Esophagus mucosa (tissue), 1 donor: ENCODE measurements around the gene FAM20A. TPM values are rescaled to one million over a fixed set of nuclear protein-coding genes. Genes with fewer than 3 reads are reported as not detected.
"Not testable (repeated sequence)": the region's sequence is repeated elsewhere in the genome, so short reads cannot be mapped to it uniquely, and the experiment has no call there.

Experiments used
- ATAC-seq: fragments of 200-7000 bp; cut with Tn5 transposase; one replicate; pipeline ENCODE4 v1.9.1; 2020
- total RNA-seq: library from RNA; stranded (reverse); gene quantifications from one replicate; pipeline ENCODE4 v1.2.4, GENCODE V29; 2023
- donor health status: DM: yes; HTN: yes; CAD: no.

Gene FAM20A
- total RNA-seq, 1 donor from 2014 or later: 13.6 TPM

DNA sequence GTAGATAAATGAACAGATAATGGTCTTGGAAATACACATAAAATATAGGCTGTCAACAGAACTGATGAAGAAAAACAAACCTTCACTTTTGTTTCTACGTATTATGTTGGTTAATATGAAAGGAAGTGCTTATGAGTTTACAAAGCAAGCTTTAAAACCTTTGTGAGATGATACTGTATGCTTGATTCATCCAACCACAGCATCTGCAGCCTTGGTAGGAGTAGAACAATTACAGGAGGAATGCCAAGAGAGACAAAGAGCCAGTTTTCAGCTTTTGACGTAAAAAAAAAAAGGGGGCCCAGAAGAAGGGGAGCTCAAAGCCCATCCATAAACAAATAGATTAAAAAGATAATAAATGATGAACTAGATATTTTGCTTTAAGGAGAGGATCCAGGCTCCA lies 13.3 kb downstream of the FAM20A start:
- no peak for ATAC-seq

DNA sequence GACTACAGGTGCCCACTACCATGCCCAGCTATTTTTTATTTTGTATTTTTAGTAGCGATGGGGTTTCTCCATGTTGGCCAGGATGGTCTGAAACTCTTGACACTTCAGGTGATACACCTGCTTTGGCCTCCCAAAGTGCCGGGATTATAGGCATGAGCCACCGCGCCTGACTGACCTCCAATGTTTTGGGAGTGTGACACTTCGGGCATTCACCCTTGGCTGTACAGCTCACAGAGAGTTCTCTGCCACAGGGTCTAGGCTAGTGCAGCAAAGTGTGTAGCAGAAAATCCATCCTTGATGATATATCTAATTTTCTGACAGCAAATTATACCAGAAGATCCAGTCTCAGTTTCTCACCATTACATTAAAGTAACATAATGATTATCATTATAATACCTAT lies 14.1 kb downstream of the FAM20A start:
- ATAC-seq: no peak

DNA sequence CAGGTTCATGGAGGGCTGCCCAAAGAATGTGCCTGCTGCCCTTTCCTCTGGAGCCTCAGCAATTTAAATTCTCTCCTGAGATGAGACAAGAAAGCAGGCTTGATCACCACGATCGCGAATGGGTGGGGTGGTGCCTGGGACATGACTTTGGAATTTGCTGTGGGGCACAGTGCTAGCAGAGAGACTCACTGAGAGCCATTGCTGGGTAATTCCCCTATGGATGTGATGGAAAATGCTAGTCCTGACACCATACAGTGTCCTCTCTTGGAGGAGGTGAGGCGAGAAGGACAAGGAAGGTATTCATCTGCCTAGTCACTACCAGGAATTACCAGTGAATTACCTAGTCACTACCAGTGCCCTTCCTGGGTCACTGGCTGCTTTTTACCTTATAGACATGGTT lies 15.5 kb downstream of the FAM20A start:
- ATAC-seq: peak; percentile 82

DNA sequence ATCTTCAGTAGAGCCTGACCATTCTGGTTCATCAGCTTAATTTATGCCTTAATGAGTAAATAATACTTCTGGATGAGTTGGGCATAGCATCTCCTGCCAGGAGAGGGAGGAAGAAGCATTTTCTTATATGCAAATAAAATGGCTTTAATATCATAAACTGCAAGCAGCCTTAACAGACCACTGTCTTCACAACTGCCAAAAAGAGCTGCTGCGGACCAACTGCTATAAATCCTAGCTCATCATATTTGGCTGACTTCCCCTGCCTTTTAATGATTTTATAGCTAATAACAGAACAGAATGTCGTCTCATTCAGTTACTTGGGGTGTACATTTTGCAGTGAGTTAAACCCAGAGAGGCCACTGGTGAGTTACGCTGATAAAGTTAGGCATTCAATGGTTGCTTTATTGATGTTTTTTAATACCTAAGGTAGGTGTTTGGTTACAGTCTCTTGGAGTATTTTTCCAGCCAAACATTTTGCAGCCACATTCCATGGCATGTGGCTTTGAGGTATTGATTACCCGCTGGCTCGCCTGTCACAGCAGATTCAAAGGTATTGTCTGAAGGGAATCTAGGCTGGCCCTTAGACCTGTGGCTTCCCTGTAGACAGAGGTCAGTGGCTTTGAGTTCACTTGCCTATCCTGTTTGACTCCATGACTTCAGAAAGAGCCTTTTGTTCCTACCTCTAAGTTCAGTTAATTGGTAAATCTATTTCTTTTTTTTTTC lies 16.4 kb downstream of the FAM20A start:
- ATAC-seq: no peak

DNA sequence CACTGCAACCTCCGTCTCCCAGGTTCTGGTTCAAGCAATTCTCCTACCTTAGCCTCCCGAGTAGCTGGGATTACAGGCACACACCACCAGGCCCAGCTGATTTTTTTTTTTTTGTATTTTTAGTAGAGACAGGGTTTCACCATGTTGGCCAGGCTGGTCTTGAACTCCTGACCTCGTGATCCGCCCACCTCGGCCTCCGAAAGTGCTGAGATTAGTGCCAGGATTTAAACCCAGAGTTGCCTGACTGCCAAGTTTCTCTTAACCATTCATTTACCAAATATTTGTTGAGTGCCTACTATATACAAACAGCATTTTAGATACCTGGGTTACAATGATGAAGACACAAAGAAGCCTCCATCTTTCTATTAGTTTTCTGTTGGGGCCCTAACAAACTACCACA lies 18.3 kb downstream of the FAM20A start:
- ATAC-seq: not testable (repeated sequence)

DNA sequence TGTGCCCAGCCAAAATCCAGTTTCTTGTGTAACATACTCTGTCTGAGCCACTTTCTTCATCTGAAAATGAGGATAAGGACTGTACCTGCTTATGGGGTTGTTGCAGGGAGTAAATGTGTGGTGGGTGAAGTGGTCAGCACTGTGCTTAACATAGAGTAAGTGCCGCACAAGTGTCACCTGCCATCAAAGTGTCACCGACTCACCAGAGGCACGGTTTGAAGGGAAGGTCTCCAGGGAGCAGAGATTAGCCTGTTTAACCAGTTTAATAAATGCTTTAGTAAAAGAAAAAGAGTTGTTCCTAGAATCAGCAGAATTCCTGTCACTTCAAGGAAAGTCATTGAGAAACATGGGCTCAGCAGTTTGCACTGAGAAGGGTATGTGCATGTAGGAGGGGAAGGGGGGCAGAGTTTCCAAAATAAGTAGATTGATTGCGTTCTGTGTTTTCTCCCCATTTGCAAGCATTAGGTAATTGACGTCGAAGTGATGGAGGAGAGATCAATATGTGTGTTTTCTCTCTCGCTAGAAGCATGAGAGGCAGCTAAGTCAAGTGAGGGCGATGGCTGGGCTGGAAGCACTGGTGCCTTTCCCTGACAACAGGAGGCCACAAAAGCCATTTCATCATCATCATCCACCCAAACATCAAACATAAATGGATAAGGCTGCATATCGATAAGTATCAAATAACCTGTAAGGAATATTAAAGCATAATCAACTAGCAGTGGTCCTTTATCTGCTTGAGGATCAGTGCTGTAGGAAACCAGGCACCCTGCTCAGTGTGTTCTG lies 19.1 kb downstream of the FAM20A start:
- ATAC-seq: no peak

DNA sequence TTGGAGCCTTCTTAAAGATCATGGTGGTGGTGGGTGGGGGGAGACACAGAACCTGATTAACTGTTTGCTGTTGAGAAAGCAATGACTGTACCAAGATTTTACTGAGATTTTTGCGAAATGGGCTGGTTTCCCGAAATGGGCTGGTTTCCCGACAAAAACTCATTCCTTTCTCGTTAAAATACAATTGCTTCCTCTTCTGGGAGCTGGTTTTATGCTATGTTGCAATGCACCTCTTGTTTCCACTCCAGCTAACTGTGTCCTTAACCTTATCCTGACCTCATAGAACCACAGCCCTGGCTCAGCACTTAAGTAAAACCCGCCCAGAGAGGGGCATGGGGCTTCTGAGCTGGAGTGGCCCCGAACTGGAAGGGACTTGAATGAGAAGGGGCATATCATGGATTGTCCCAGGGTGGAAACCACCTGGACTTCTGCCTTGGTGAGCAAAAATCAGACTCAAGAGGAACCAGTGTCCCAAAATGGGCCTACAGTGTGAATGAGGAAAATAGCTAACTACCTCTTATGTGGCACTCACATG lies 20.9 kb downstream of the FAM20A start:
- peak; percentile 77 for ATAC-seq

DNA sequence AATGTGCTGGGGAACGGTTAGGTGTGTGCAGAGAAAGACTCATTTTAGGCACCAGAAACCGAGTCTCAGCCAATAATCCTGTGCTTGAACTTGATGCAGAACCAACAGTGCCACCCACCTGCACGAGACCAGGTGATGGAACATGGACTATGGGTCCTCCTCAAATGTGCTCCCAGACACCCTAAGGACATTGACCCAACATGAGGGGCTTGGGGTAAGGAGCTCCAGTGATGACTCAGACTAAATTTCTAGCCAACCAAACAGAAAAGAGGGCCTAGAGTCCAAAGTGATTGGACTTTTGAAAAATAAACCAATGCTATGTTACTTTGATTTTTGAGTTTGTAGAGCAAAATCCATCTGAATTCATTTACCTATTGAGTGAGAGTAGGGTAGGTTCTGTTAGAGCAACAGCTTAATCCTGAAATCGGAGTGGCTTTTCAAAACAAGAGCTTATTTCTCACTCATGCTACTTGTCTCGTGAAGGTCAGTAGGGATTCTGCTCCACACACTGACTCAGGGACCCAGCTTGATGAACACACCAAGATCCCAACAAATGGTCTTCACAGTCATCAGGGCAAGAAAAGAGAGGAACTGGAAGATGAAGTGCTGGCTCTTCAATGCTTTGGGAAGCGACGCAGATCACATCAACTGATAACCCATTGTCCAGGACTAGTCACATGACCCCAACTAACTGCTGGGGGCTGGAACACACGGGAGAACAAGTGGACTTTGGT lies 21.8 kb downstream of the FAM20A start:
- no peak for ATAC-seq

DNA sequence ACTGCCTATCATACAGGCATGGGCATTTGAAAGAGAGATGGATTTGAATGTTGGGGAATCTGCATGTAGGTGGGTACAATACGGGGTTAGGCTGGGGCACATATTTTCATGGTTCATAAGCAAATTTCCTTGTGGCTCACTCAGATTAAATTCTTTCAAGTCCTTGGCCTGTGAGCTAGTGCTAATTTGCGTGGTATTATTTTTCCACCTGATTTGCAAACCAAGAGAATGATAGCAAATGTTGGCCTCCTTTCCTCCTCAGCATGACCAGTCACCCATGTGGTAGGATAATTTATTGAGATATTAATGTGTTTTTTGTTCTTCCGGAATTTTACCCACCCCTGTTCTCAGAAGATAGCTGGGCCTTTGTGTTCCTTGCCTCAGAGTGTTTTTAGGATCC lies 22.9 kb downstream of the FAM20A start:
- no peak for ATAC-seq

DNA sequence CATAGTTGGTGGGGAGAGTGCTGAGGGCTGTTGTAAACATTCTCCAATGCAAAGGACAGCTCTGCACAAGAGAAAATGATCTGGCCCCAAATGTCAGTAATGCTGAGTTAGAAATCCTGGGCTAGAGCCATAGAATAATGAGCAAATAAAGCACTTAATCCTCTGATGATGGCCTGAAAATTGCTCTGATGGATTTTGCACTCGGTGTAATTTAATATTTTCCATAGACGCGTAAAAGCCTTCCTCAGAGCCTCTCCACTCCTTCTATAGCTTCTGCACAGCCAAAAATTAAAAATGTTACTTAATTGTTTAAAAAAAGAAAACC lies 23.7 kb downstream of the FAM20A start:
- ATAC-seq: peak; percentile 4

DNA sequence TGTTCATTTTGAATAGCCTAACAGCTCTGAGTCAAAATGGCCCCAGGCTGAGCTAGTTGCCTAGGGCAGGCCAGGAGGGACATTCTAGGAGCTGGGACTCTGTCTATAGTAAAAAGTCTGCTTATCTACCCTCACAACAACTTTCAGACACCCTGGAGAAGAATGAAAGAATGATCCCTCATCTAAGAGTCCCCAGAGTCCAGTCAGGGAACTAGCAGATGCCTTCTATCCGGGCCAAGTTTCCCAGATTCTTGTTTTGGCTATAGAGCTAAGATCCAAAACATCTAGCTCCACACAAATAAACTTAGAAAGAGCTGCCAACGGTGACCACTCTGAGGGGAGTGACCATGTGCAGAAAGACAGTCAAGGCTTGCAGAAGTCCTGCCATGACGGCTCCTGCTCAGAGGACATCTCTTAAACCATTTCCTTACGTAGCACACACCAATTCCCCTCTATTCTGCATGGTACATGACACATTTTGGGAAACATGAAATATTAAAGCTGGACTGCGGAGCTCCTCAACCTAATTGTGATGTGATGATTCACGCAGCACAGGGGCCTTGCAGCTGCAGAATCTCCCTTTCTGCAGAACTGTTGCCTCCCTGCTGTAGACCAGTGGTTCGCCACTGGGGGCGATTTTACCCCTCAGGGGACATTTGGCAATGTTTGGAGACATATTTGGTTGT lies 24.2 kb downstream of the FAM20A start:
- ATAC-seq: peak; percentile 58

DNA sequence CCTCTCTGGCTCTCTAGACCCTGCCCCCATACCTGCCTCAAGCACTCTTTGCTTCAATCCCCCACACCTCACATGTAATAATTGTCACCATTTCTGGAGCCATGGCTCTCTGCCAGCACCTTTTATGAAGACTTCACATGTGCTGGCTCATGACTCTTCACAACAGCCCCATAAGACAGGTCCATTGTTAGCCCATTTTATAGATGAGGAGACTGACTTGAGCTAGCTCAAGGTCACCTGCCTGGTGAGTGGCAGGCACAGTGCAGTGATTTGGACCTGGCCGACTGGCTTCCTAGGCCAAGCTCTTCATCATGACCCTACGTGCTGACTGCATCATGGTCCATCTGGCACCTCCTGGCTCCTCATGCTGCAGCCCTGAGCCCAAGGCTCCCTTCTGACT lies 25.0 kb downstream of the FAM20A start:
- ATAC-seq: no peak

DNA sequence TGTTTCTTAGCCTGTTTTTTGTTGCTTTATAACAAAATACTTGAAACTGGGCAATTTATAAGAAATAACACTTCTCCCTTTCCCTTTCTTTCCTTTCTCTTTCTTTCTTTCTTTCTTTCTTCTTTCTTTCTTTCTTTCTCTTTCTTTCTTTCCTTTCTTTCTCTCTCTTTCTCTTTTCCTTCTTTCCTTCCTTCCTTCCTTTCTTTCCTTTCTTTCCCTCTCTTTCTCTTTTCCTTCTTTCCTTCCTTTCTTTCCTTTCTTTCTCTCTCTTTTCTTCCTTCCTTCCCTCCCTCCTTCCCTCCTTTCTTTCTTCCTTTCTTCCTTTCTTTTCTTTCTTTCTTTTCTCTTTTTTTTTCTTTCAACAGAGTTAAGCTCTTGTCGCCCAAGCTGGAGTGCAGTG lies 27.8 kb downstream of the FAM20A start:
- no peak for ATAC-seq

DNA sequence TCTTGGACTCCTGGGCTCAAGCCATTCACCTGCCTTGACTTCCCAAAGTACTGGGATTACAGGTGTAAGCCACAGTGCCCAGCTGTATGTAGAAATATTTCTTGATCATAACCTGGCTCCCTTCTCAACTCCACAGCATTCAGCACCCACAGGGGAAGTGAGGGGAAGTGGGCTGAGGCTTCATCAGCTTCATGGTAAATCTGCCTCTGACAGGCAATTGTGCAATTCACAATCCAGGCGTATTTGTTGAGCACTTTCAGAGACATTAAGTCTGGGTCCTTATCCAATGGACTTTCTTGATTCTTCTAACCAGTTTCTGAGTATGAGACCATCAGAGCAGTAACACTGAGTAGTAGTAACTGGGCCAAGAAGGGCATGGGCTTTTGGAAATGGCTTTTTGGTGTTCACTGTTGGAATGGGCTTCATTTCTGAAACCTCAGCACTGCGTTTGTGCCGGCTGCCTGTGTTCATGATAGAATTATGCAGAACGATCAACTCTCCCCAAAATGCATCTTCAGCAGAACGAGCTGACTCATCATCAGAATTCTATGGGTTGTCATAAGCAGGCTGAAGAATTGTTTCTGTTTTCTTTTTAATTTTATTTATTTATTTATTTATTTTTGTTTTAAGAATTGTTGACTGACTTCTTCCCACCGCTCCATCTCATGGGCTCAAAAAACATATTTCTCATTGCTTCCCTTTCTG lies 28.9 kb downstream of the FAM20A start:
- no peak for ATAC-seq

DNA sequence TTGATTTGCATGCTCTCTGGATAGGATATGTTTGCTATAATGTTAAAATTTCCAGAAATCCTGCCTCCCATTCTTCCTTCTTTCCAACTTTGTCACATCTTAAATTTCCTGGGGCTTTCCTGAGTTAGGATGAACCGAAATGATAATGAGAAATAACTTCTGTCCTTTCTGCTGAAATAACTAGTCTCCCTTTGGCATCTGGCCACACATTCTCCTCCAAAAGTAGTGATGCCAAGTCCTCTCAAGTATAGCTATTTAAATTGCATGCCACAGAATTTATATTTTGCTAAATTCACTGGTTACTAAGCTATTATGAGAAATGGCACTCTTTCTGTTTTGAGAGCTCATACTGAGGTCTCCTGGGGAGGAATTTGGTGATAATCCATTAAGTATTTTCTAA lies 30.6 kb downstream of the FAM20A start:
- no peak for ATAC-seq

DNA sequence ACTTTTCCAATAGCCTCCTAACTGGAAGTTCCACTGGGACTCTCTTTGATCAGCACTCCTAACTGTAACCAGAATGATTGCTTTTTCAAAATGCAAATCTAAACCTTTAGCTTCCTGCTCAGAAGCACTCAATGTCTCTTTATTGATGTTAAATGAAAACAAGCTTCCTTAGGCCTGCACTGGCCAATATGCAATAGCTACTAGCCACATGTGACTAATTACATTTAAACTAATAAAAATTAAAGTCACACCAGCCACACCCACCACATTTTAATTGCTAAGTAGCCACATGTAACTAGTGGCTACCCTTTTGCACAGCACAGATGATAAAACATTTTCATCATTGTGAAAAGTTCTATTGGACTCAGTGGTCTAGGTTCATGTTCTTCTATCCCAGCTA lies 31.8 kb downstream of the FAM20A start:
- ATAC-seq: no peak

DNA sequence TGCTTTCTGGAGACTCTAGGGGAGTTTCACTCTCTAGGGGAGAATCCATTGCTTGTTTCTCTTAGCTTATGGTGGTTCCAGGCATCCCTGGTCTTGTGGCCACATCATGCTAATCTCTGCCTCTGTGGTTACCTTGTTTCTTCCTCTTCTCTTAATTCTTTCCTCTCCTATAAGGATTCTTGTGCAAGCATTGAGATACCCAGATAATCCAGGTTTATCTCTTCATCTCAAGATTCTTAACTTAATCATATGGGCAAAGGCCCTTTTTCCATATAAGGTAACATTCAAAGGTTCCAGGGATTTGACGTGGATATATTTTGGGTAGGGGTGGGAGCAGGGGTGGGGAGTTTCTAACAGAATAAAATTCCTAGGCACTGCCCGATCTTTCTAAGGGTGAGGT lies 32.6 kb downstream of the FAM20A start:
- ATAC-seq: no peak

DNA sequence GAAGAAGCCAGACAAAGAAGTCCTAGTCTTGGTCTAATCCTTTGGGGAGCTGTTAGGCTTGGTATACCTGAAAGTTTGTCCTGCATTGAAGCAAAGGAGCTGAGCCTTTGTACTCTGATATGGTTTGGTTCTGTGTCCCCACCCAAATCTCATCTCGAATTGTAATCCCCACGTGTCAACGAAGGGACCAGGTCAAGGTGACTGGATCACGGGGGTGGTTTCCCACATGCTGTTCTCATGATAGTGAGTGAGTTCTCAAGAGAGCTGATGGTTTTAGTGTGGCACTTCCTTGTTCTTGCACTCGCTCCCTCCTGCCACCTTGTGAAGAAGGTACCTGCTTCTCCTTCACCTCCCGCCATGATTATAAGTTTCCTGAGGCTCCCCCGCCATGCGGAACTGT lies 33.6 kb downstream of the FAM20A start:
- no peak for ATAC-seq

DNA sequence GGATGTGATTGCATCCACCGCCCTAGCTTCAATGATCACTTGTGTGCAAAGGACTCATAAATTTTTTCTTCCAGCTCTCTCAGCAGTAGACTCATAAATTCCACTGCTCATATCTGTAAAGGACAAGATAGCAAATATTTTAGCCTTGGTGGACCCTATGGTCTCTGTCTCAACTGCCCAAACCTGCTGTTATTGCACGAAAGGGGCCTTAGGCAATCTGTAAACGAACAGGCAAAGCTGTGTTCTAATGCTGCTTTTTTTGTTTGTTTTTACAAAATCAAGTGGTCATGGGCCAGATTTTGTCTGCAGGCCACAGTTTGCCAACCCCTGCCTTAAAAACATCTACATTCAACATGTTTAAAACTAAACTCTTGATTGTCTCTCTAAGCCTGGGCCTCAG lies 34.1 kb downstream of the FAM20A start:
- no peak for ATAC-seq

DNA sequence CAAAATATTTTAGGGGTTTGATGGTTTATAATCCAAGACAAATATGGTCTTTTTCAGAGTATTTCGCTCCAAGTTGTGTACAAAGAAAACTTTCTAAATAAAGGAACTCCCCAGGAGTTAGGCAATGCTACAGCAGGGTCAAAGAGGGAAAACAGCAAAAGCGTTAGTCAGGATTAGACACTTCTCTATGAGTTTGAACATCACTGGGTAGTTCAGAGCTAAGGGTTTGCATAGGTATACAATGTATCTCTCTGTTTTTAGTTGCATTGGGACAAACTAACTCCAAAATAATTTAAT lies 34.8 kb downstream of the FAM20A start:
- ATAC-seq: no peak

DNA sequence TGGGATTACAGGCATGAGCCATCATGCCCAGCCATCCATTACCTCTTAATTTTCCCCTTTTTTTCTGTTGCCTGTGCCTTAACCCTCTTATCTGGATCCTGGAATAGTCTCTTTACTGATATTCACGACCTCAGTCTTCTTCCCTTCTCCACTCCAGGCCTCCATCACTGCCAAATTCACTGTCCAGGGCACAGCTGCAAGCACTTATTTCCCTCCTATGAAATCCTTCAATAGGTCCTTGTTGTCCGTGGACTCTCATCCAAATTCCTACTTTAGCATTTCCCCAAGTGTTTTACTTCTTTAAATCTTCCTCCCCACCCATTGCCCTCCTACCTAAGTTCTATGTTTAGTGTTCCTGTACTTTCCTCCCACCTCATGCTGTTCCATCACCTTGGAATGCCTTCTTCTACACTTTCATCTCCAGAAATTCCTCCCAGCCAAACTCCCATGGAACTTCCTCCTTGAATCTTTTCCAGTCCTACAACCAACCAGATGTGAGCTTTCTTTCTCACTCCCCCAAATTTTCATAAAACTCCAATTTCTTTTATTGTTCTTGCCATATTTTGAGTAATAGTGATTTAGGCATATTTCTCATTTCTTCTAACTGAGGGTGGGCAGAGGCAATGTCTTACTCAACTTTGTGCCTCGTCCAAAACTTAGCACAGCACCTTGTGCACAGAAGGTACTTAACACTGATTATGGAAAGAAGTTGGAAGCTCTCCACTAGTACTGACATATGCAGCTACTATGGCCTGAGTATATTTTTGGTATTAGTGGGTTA lies 35.3 kb downstream of the FAM20A start:
- ATAC-seq: no peak
